SK-N-SH (cell line): ENCODE measurements around the gene GPX5. TPM values are rescaled to one million over a fixed set of nuclear protein-coding genes. Genes with fewer than 3 reads are reported as not detected.

Experiments
- CTCF ChIA-PET: fragments of 300-600, 350-600 bp; formaldehyde crosslinking; extraction: SDS; loops from one replicate; lab custom pipeline; 2021; lab: Yijun Ruan, JAX
- POLR2A ChIA-PET: fragments of 350-600 bp; sonication (Branson Sonifier 250); formaldehyde crosslinking; extraction: SDS; loops from one replicate; lab custom pipeline; 2020; ENCODE audit warnings: antibody characterized with exemption, inconsistent platforms; lab: Yijun Ruan, JAX
- DNase-seq: peaks from one replicate; pipeline ENCODE4 v3.0.0; 2012
- H2AFZ ChIP-seq: fragments of 200-600 bp; sonication (generic); 2 replicates; pipeline ENCODE4 v1.8.1; 2016; ENCODE audit warnings: antibody characterized with exemption, mild to moderate bottlenecking, low read depth
- H3F3A ChIP-seq: fragments of 200-600 bp; sonication (generic); replicated peaks from 2 replicates; pipeline ENCODE3; 2016; ENCODE audit warnings: antibody characterized with exemption, mild to moderate bottlenecking; ENCODE audit not compliant: insufficient read depth
- H3K27ac ChIP-seq, 2 experiments: fragments of 200-500 bp in 1 of 2; fragments of 200-600 bp in 1 of 2; sonication (Bioruptor generic) in 1 of 2; sonication (generic), shearing (Covaris generic) in 1 of 2; 2 replicates each; pipeline versions ENCODE4 v1.5.1 to v1.6.1; 2014 to 2016; ENCODE audit warnings: low read depth in 2 of 2, inconsistent platforms in 1 of 2, low read length in 1 of 2, mild to moderate bottlenecking in 1 of 2, mixed read lengths in 1 of 2
- H3K27me3 ChIP-seq: fragments of 200-600 bp; sonication (generic), shearing (Covaris generic); 2 replicates; pipeline ENCODE4 v1.6.1; 2016; ENCODE audit warnings: mixed run types; ENCODE audit not compliant: insufficient read depth
- H3K36me3 ChIP-seq, 2 experiments: fragments of 200-500 bp in 1 of 2; fragments of 200-600 bp in 1 of 2; sonication (Bioruptor generic) in 1 of 2; sonication (generic) in 1 of 2; replicated peaks in 1 of 2; 2 replicates each; pipeline versions ENCODE3 to v1.5.1; 2014 to 2016; ENCODE audit warnings: low read length in 1 of 2, mild to moderate bottlenecking in 1 of 2; ENCODE audit not compliant: insufficient read depth in 2 of 2, control insufficient read depth in 1 of 2
- H3K4me1 ChIP-seq, 2 experiments: fragments of 200-500 bp in 1 of 2; fragments of 200-600 bp in 1 of 2; sonication (Bioruptor generic) in 1 of 2; sonication (generic), shearing (Covaris generic) in 1 of 2; 2 replicates each; pipeline versions ENCODE4 v1.5.1 to v1.6.1; 2014 to 2016; ENCODE audit warnings: low read depth in 1 of 2, low read length in 1 of 2, mixed run types in 1 of 2; ENCODE audit not compliant: insufficient read depth in 2 of 2, control insufficient read depth in 1 of 2
- H3K4me2 ChIP-seq: fragments of 200-600 bp; sonication (generic), shearing (Covaris generic); 2 replicates; pipeline ENCODE4 v1.6.1; 2017; ENCODE audit warnings: mixed run types
- H3K4me3 ChIP-seq, 2 experiments: fragments of 200-500 bp in 1 of 2; fragments of 200-600 bp in 1 of 2; sonication (Bioruptor generic) in 1 of 2; sonication (generic), shearing (Covaris generic) in 1 of 2; 2 replicates each; pipeline versions ENCODE4 v1.5.1 to v1.8.1; 2014 to 2016; ENCODE audit warnings: low read depth in 2 of 2, inconsistent platforms in 1 of 2, low read length in 1 of 2, mild to moderate bottlenecking in 1 of 2, mixed read lengths in 1 of 2, moderate library complexity in 1 of 2
- H3K79me2 ChIP-seq: fragments of 200-600 bp; sonication (generic); 2 replicates; pipeline ENCODE4 v1.8.1; 2017; ENCODE audit warnings: mild to moderate bottlenecking; ENCODE audit not compliant: insufficient read depth
- H3K9ac ChIP-seq: fragments of 200-600 bp; sonication (generic); 2 replicates; pipeline ENCODE4 v1.6.1; 2017; ENCODE audit warnings: mixed run types
- H3K9me2 ChIP-seq: fragments of 200-600 bp; sonication (generic); 2 replicates; pipeline ENCODE4 v1.6.1; 2017; ENCODE audit warnings: mixed run types
- H3K9me3 ChIP-seq: fragments of 200-600 bp; sonication (generic); 2 replicates; pipeline ENCODE4 v1.6.1; 2017; ENCODE audit warnings: mixed run types, mild to moderate bottlenecking, moderate library complexity
- H4K20me1 ChIP-seq: fragments of 200-600 bp; sonication (generic); 2 replicates; pipeline ENCODE4 v1.6.1; 2017; ENCODE audit warnings: mild to moderate bottlenecking, mixed run types; ENCODE audit not compliant: insufficient read depth
- CHD2 ChIP-seq: fragments of 150-350 bp; IDR thresholded peaks from 2 replicates; pipeline ENCODE4 v1.6.1; 2018; ENCODE audit warnings: low read length; ENCODE audit not compliant: partially characterized antibody
- EP300 ChIP-seq, 2 experiments: IDR thresholded peaks; 2 replicates each; pipeline versions ENCODE4 v1.4.0 to v1.6.1; 2012; ENCODE audit warnings: borderline replicate concordance in 1 of 2, low read depth in 1 of 2, low read length in 1 of 2
- GABPA ChIP-seq: IDR thresholded peaks from 2 replicates; pipeline ENCODE4 v1.4.0; 2012; ENCODE audit warnings: low read depth, mild to moderate bottlenecking
- MAX ChIP-seq: IDR thresholded peaks from 2 replicates; pipeline ENCODE4 v1.4.0; 2012; ENCODE audit warnings: low read depth
- MEF2A ChIP-seq: IDR thresholded peaks from 2 replicates; pipeline ENCODE4 v1.4.0; 2012; ENCODE audit warnings: low read depth, borderline replicate concordance
- MXI1 ChIP-seq: IDR thresholded peaks from 2 replicates; pipeline ENCODE4 v1.6.1; 2012; ENCODE audit warnings: mild to moderate bottlenecking, low read depth, low read length, improper control_type of control experiment
- NFIC ChIP-seq: IDR thresholded peaks from 2 replicates; pipeline ENCODE4 v1.4.0; 2012; ENCODE audit warnings: borderline replicate concordance
- RAD21 ChIP-seq: IDR thresholded peaks from 2 replicates; pipeline ENCODE4 v1.6.1; 2012; ENCODE audit warnings: mild to moderate bottlenecking, low read length
- REST ChIP-seq: IDR thresholded peaks from 2 replicates; pipeline ENCODE4 v1.6.1; 2012; ENCODE audit warnings: mild to moderate bottlenecking, low read depth, low read length, moderate library complexity
- WGBS: methylation state at CpG from one replicate; pipeline ENCODE4 v1.1.6; 2017; ENCODE audit warnings: low lambda C conversion rate; 5-methylcytosine and 5-hydroxymethylcytosine counted together
- polyA plus RNA-seq, 3 experiments: library from polyadenylated mRNA; depleted of rRNA; stranded (reverse); fragments of >200 nt; gene quantifications; 2 replicates each; pipeline ENCODE4 v1.2.3, GENCODE V29; 2012
- TF ChIP-seq, protein P1 (sequence below): IDR thresholded peaks from 2 replicates; pipeline ENCODE4; 2012
- TF ChIP-seq, protein P2 (sequence below): IDR thresholded peaks from 2 replicates; pipeline ENCODE4 v1.4.0; 2012; ENCODE audit warnings: low read depth, borderline replicate concordance
- TF ChIP-seq, protein P3 (sequence below): fragments of 150-350 bp; IDR thresholded peaks from 2 replicates; pipeline ENCODE4 v1.6.1; 2017; ENCODE audit warnings: antibody characterized with exemption, low read length, low read depth, borderline replicate concordance

Gene GPX5
- polyA plus RNA-seq, 1 of the 3 experiments (the other 2 are of a cell fraction), result not detected

- DNase-seq, result no peak
- POLR2A ChIA-PET, result no interaction called here
- H3K36me3 ChIP-seq, result no peaks in the 10 kb centered on the region
- no peak overlapping the region for H3K4me3 ChIP-seq
- H3K27me3 ChIP-seq, result peaks cover 8% of the 10 kb centered on the region; the same call in 1 of the 2 replicates
- H3K27ac ChIP-seq, result no peak overlapping the region
- H3K79me2 ChIP-seq, result no peaks in the 10 kb centered on the region
- no peaks in the 10 kb centered on the region; a peak in 2 of 4 replicates for H3K4me1 ChIP-seq
- TF ChIP-seq, protein P1, sequence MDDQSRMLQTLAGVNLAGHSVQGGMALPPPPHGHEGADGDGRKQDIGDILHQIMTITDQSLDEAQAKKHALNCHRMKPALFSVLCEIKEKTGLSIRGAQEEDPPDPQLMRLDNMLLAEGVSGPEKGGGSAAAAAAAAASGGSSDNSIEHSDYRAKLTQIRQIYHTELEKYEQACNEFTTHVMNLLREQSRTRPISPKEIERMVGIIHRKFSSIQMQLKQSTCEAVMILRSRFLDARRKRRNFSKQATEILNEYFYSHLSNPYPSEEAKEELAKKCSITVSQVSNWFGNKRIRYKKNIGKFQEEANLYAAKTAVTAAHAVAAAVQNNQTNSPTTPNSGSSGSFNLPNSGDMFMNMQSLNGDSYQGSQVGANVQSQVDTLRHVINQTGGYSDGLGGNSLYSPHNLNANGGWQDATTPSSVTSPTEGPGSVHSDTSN, result no peak
- TF ChIP-seq NFIC (no peak), RAD21 (no peak), MEF2A (no peak), CHD2 (no peak), GABPA (no peak), REST (no peak), MXI1 (no peak), MAX (no peak), EP300 (IDR thresholded peaks at IDR 0.05; ENCODE audit: borderline replicate concordance in 1 of 2, low read depth in 1 of 2, low read length in 1 of 2) (no peak)
- TF ChIP-seq, protein P2, sequence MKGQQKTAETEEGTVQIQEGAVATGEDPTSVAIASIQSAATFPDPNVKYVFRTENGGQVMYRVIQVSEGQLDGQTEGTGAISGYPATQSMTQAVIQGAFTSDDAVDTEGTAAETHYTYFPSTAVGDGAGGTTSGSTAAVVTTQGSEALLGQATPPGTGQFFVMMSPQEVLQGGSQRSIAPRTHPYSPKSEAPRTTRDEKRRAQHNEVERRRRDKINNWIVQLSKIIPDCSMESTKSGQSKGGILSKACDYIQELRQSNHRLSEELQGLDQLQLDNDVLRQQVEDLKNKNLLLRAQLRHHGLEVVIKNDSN, result no peak
- TF ChIP-seq, protein P3, sequence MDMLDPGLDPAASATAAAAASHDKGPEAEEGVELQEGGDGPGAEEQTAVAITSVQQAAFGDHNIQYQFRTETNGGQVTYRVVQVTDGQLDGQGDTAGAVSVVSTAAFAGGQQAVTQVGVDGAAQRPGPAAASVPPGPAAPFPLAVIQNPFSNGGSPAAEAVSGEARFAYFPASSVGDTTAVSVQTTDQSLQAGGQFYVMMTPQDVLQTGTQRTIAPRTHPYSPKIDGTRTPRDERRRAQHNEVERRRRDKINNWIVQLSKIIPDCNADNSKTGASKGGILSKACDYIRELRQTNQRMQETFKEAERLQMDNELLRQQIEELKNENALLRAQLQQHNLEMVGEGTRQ, result no peak
- TF ChIP-seq, all 33 proteins: peak for 0
- Histone ChIP-seq H4K20me1 (no peaks in the 10 kb centered on the region), H3F3A (peaks cover 5% of the 10 kb centered on the region), H2AFZ (no peak overlapping the region), H3K9me3 (no peaks in the 10 kb centered on the region), H3K4me2 (no peak overlapping the region), H3K9me2 (no peaks in the 10 kb centered on the region), H3K9ac (no peak overlapping the region)
- CTCF ChIA-PET, result interaction anchor here (1.0 to 1.7 kb wide), 4 partner anchors 9 to 196 kb away, joined by 3 to 5 read pairs (median 3); no protein-coding TSS in a partner anchor
- WGBS, result 14% methylated on average over 3 of the region's 3 CpGs
Measured at GRCh38 chr6:28486988-28487742, 38.5 kb upstream of the GPX5 start.
